ENCODE data around the gene OR51B5. TPM values are rescaled to one million over a fixed set of nuclear protein-coding genes. Genes with fewer than 3 reads are reported as not detected.

OR51B5 gene
- total RNA-seq, 1 experiment from 2014 or later, result 1.7 TPM

GRCh38 chr11:5310423-5310822 lies 32.9 kb downstream of the OR51B5 start:
- Histone ChIP-seq H2AFZ (ENCODE audit: low read length) (no peak overlapping the region), H3K9me3 (ENCODE audit: low read length) (no peaks in the 10 kb centered on the region), H3K27ac (ENCODE audit: low read length) (no peak overlapping the region), H3K4me1 (ENCODE audit: insufficient read depth, low read length) (no peaks in the 10 kb centered on the region), H3K4me3 (ENCODE audit: low read length) (no peak overlapping the region), H3K9me2 (replicated peaks; ENCODE audit: low read length) (no peaks in the 10 kb centered on the region), H3K9ac (ENCODE audit: low read length) (no peak overlapping the region), H3K27me3 (ENCODE audit: low read length) (peaks cover 7% of the 10 kb centered on the region; the same call in 1 of the 2 replicates), H4K20me1 (ENCODE audit: low read length) (no peaks in the 10 kb centered on the region), H3K4me2 (ENCODE audit: low read length) (no peak overlapping the region), H3K79me2 (ENCODE audit: low read length) (no peaks in the 10 kb centered on the region), H3K36me3 (ENCODE audit: low read depth, low read length) (no peaks in the 10 kb centered on the region), H3F3A (ENCODE audit: low read length, unreplicated experiment) (no peaks in the 10 kb centered on the region)
- no peak for TF ChIP-seq EZH2 (IDR thresholded peaks at IDR 0.05; ENCODE audit: low read length, unreplicated experiment)
- TF ChIP-seq CTCF (conservative IDR thresholded peaks at IDR 0.05; ENCODE audit: low read depth, low read length), result no peak
- no peak for TF ChIP-seq EZH2phosphoT487 (IDR thresholded peaks at IDR 0.05; ENCODE audit: borderline replicate concordance, low read length)
- CTCF ChIA-PET, result no interaction called here
- intact Hi-C loops (cut with micrococcal nuclease), result no loop called here
- no TSS peak for BruUV-seq (replicated peaks)
- POLR2A ChIA-PET (ENCODE audit: unreplicated experiment), result no interaction called here
- DNase-seq, result no peak
- ATAC-seq, result no peak

DNA sequence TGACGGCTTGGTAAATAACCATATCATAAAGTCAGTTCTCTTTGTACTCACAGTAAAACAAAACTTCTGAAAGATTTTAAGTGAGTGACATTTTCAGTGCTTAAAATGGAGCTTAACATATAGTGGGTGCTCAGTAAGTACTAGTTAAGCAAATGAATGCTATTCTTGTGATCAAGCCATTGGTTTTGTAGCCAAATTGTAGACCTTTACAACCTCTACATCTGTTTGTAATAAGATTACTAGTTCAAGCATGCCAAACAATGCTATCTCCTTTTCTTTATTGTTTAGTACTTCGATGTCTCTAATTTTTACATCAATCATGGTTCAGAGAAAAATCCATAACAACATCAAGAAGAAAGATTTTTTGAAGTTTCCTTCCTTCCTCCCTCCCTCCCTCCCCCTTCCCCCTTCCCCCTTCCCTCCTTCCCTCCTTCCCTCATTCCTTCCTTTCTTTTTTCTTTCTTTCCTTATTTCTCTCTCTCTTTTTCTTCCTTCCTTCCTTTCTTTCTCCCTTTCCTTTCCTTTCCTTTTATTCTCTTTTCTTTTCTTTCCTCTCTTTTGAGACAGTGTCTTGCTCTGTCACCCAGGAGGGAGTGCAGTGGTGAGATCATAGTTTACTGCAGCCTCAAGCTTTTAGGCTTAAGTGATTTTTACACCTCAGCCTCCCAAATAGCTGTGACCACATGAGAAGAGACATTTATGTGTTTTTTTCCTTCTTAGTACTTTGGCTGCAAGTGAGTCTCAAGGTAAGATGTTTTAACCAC lies 35.9 kb downstream of the OR51B5 start:
- DNase-seq (no peak), ATAC-seq (no peak)
- H3K9ac ChIP-seq (ENCODE audit: low read length), result no peak overlapping the region
- H3K4me2 ChIP-seq (ENCODE audit: low read length), result no peak overlapping the region
- no peaks in the 10 kb centered on the region for H3K36me3 ChIP-seq (ENCODE audit: low read depth, low read length)
- H3K4me1 ChIP-seq (ENCODE audit: insufficient read depth, low read length), result no peaks in the 10 kb centered on the region
- no peak overlapping the region for H3K4me3 ChIP-seq (ENCODE audit: low read length)
- no TSS peak for BruUV-seq (replicated peaks)
- no peaks in the 10 kb centered on the region for H3F3A ChIP-seq (ENCODE audit: low read length, unreplicated experiment)
- no peak overlapping the region for H2AFZ ChIP-seq (ENCODE audit: low read length)
- POLR2A ChIA-PET (ENCODE audit: unreplicated experiment), result no interaction called here
- H4K20me1 ChIP-seq (ENCODE audit: low read length), result no peaks in the 10 kb centered on the region
- no peaks in the 10 kb centered on the region for H3K9me3 ChIP-seq (ENCODE audit: low read length)
- TF ChIP-seq EZH2 (IDR thresholded peaks at IDR 0.05; ENCODE audit: low read length, unreplicated experiment) (no peak), EZH2phosphoT487 (IDR thresholded peaks at IDR 0.05; ENCODE audit: borderline replicate concordance, low read length) (no peak), CTCF (conservative IDR thresholded peaks at IDR 0.05; ENCODE audit: low read depth, low read length) (no peak)
- CTCF ChIA-PET, result no interaction called here
- H3K9me2 ChIP-seq (replicated peaks; ENCODE audit: low read length), result no peaks in the 10 kb centered on the region
- H3K27ac ChIP-seq (ENCODE audit: low read length), result no peak overlapping the region
- intact Hi-C loops (cut with micrococcal nuclease), result no loop called here
- no peaks in the 10 kb centered on the region for H3K79me2 ChIP-seq (ENCODE audit: low read length)
- peaks cover 7% of the 10 kb centered on the region; the same call in 1 of the 2 replicates for H3K27me3 ChIP-seq (ENCODE audit: low read length)

- H3F3A ChIP-seq (ENCODE audit: low read length, unreplicated experiment), result no peaks in the 10 kb centered on the region
- no peak overlapping the region for H3K27ac ChIP-seq (ENCODE audit: low read length)
- H3K9ac ChIP-seq (ENCODE audit: low read length), result no peak overlapping the region
- no peaks in the 10 kb centered on the region for H3K9me2 ChIP-seq (replicated peaks; ENCODE audit: low read length)
- no peaks in the 10 kb centered on the region for H4K20me1 ChIP-seq (ENCODE audit: low read length)
- H3K4me3 ChIP-seq (ENCODE audit: low read length), result no peak overlapping the region
- ATAC-seq, result no peak
- H3K79me2 ChIP-seq (ENCODE audit: low read length), result no peaks in the 10 kb centered on the region
- no peak for DNase-seq
- ChIA-PET CTCF (no interaction called here), POLR2A (ENCODE audit: unreplicated experiment) (no interaction called here)
- H3K4me1 ChIP-seq (ENCODE audit: insufficient read depth, low read length), result no peaks in the 10 kb centered on the region
- no peak overlapping the region for H2AFZ ChIP-seq (ENCODE audit: low read length)
- no TSS peak for BruUV-seq (replicated peaks)
- H3K4me2 ChIP-seq (ENCODE audit: low read length), result no peak overlapping the region
- TF ChIP-seq EZH2phosphoT487 (IDR thresholded peaks at IDR 0.05; ENCODE audit: borderline replicate concordance, low read length), result no peak
- TF ChIP-seq CTCF (conservative IDR thresholded peaks at IDR 0.05; ENCODE audit: low read depth, low read length), result no peak
- no peak for TF ChIP-seq EZH2 (IDR thresholded peaks at IDR 0.05; ENCODE audit: low read length, unreplicated experiment)
- H3K36me3 ChIP-seq (ENCODE audit: low read depth, low read length), result no peaks in the 10 kb centered on the region
- peaks cover 18% of the 10 kb centered on the region; the same call in 1 of the 2 replicates for H3K27me3 ChIP-seq (ENCODE audit: low read length)
- intact Hi-C loops (cut with micrococcal nuclease), result no loop called here
- H3K9me3 ChIP-seq (ENCODE audit: low read length), result no peaks in the 10 kb centered on the region
Measured at GRCh38 chr11:5304046-5304445, 39.3 kb downstream of the OR51B5 start.

Measured in PC-3 (cell line).